ENCODE results near the gene AVPR1B.

AVPR1B gene

DNA sequence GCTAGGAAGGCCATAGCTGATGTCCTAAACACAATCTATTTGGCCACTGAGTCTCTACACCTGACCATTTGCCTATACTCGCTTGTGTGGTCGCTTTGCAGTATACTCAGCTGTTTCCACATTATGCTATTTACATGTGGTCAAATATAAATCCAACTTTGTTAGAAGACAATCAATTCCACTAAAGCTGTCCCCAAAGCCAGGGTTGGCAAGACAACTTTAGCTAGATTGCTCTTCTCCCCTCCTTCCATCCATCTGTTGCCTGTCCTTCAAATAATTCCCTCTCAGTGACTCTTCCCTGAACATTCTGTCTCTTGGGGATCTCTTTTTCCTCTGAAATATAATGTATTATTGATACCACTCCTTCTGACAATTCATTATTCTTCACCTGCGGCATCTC lies 30.1 kb downstream of the AVPR1B start:
- H3K4me3 ChIP-seq (ENCODE audit: low read depth in 1 of 5, low read length in 5 of 5): no peak overlapping the region
- no peaks in the 10 kb centered on the region for H3K36me3 ChIP-seq (ENCODE audit: control insufficient read depth in 5 of 5, insufficient read depth in 5 of 5, low read length in 5 of 5)
- no peaks in the 10 kb centered on the region for H3K4me1 ChIP-seq (ENCODE audit: control insufficient read depth in 5 of 5, insufficient read depth in 5 of 5, low read length in 5 of 5)
- H3K27ac ChIP-seq (ENCODE audit: low read depth, low read length): no peak overlapping the region
- H3K9me3 ChIP-seq (ENCODE audit: control insufficient read depth in 5 of 5, low read length in 5 of 5): no peaks in the 10 kb centered on the region
- no peak overlapping the region for H3K9ac ChIP-seq (ENCODE audit: low read length in 5 of 5)
- peaks cover 0 to 6% (median 0%) of the 10 kb centered on the region in 5 donors for H3K27me3 ChIP-seq (ENCODE audit: control insufficient read depth in 5 of 5, insufficient read depth in 4 of 5, low read length in 5 of 5)

DNA sequence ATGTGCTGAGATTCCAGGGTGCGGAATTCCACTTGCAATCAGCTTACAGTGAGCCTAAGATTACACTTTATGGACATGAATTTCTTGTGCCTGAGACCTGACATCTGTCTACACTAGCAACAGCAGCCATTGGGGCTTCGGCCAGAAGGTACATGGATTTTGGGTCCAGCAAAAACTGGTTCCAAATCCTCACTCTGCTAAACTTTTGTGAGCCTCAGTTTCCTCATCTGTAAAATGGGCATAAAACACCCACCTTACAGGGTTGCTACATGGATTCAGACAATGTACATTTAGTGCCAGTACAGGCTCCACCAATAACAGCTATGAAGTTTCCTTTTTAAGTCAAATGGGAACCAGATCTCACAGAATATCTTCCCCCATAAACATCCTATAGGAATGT lies 33.4 kb downstream of the AVPR1B start:
- Histone ChIP-seq H3K36me3 (ENCODE audit: control insufficient read depth in 5 of 5, insufficient read depth in 5 of 5, low read length in 5 of 5) (no peaks in the 10 kb centered on the region), H3K27me3 (ENCODE audit: control insufficient read depth in 5 of 5, insufficient read depth in 4 of 5, low read length in 5 of 5) (peaks cover 0 to 6% (median 3%) of the 10 kb centered on the region in 5 donors), H3K9me3 (ENCODE audit: control insufficient read depth in 5 of 5, low read length in 5 of 5) (no peaks in the 10 kb centered on the region), H3K9ac (ENCODE audit: low read length in 5 of 5) (no peak overlapping the region), H3K27ac (ENCODE audit: low read depth, low read length) (no peak overlapping the region), H3K4me1 (ENCODE audit: control insufficient read depth in 5 of 5, insufficient read depth in 5 of 5, low read length in 5 of 5) (no peaks in the 10 kb centered on the region), H3K4me3 (ENCODE audit: low read depth in 1 of 5, low read length in 5 of 5) (no peak overlapping the region)

DNA sequence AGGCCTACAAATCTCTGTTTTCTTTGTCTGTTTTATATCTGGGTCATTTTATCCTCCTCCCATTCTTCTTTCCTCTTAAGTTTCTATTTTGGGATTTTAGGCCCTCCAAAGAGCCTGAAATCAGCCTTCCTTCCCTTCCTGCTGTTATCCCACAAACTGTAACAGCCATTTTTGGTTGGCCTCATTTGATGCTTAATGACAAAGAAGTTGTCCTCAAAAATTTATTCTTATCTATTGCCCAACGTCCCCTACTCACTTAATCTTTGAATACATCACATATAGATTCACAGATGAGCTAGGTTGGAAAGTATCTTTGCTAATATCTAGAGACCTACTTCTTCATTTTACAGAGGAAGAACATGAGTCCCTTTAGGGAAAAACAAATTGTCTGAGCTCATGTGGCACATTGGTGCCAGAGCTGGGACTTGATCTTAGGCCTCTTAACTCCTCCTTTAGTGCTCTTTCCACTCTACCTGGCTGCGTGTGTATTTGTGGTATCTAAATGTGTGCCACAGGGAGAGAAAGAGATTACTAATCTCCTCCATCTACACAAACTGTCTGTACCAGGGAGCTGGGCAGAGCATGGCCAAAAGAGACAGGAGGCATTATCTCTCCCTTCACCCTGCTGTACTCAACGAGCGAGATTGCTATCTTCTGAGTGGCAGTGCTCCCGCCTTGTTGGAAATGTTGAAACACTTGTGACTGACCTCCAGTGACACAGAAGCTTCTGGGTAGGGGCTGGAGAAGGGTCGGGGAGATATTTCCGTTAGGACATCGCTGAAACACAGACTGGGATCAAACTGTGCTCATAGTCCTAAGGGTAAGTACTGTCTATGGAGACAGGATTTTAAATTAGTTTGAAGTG lies 34.1 kb downstream of the AVPR1B start:
- no peak overlapping the region for H3K9ac ChIP-seq (ENCODE audit: low read length in 5 of 5)
- no peak overlapping the region for H3K4me3 ChIP-seq (ENCODE audit: low read depth in 1 of 5, low read length in 5 of 5)
- peaks cover 0 to 6% (median 3%) of the 10 kb centered on the region in 5 donors for H3K27me3 ChIP-seq (ENCODE audit: control insufficient read depth in 5 of 5, insufficient read depth in 4 of 5, low read length in 5 of 5)
- H3K27ac ChIP-seq (ENCODE audit: low read depth, low read length): no peak overlapping the region
- H3K36me3 ChIP-seq (ENCODE audit: control insufficient read depth in 5 of 5, insufficient read depth in 5 of 5, low read length in 5 of 5): no peaks in the 10 kb centered on the region
- H3K9me3 ChIP-seq (ENCODE audit: control insufficient read depth in 5 of 5, low read length in 5 of 5): no peaks in the 10 kb centered on the region
- H3K4me1 ChIP-seq (ENCODE audit: control insufficient read depth in 5 of 5, insufficient read depth in 5 of 5, low read length in 5 of 5): no peaks in the 10 kb centered on the region

DNA sequence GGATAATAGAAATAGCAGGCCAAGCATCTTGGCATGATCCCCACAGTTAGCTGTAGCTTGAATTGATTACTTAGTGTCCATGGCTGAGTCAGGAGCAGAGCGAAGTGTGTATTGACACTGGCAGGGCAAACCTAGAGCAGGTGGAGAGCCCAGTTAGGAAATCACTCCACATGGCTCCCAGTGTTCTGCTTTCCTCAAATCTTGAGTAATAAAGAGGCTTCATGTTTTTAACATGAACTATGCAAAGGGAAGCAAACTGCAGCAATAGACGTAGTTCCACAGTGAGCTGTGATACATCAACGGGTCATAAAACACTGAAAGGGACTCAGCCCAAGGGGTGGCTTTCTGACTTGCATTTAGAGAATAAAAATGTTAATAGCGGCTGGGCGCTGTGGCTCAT lies 35.3 kb downstream of the AVPR1B start:
- H3K4me3 ChIP-seq (ENCODE audit: low read depth in 1 of 5, low read length in 5 of 5): no peak overlapping the region
- no peaks in the 10 kb centered on the region for H3K36me3 ChIP-seq (ENCODE audit: control insufficient read depth in 5 of 5, insufficient read depth in 5 of 5, low read length in 5 of 5)
- no peaks in the 10 kb centered on the region for H3K4me1 ChIP-seq (ENCODE audit: control insufficient read depth in 5 of 5, insufficient read depth in 5 of 5, low read length in 5 of 5)
- H3K9me3 ChIP-seq (ENCODE audit: control insufficient read depth in 5 of 5, low read length in 5 of 5): no peaks in the 10 kb centered on the region
- no peak overlapping the region for H3K27ac ChIP-seq (ENCODE audit: low read depth, low read length)
- H3K9ac ChIP-seq (ENCODE audit: low read length in 5 of 5): no peak overlapping the region
- peaks cover 0 to 6% (median 3%) of the 10 kb centered on the region in 5 donors for H3K27me3 ChIP-seq (ENCODE audit: control insufficient read depth in 5 of 5, insufficient read depth in 4 of 5, low read length in 5 of 5)

DNA sequence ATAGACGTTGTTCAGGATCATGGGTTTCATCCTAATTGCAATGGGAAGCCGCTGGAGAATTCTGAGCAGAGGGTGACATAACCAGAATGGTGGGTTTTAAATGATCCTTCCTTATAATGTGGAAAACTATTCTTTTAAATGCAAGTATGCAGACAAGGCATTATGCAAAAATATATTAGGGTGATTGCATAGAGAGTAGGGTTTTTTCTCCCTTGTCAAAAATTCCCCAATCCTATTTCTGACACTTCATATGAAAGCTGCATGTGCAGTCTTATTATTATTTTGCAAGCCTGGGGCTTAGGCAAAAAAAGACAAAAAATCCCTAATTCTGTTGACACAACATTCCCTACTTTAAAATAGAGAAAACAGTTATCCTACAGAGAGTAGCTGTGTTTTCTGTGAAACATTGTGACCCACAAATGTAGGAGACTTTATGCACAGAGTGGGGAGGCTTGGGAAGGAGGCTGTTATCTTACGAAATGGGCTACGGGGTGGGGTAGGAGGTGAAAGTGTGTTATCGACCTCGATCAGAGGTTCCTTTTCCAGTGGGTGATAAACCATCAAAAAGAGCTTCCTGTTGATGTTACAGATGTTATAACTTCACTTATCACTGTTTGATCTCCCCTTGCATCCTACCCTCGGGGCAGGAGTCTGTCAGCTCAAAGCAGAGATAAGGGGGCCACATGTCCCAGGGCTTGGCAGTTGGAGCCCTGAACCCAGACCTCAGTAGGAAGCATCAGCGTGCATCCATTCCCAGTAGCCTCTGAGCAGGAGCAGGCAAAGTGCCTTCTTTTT lies 37.0 kb downstream of the AVPR1B start:
- no peak overlapping the region for H3K27ac ChIP-seq (ENCODE audit: low read depth, low read length)
- no peaks in the 10 kb centered on the region for H3K9me3 ChIP-seq (ENCODE audit: control insufficient read depth in 5 of 5, low read length in 5 of 5)
- no peak overlapping the region for H3K9ac ChIP-seq (ENCODE audit: low read length in 5 of 5)
- peaks cover 0 to 5% (median 3%) of the 10 kb centered on the region in 5 donors for H3K27me3 ChIP-seq (ENCODE audit: control insufficient read depth in 5 of 5, insufficient read depth in 4 of 5, low read length in 5 of 5)
- H3K4me3 ChIP-seq (ENCODE audit: low read depth in 1 of 5, low read length in 5 of 5): no peak overlapping the region
- no peaks in the 10 kb centered on the region for H3K36me3 ChIP-seq (ENCODE audit: control insufficient read depth in 5 of 5, insufficient read depth in 5 of 5, low read length in 5 of 5)
- no peaks in the 10 kb centered on the region for H3K4me1 ChIP-seq (ENCODE audit: control insufficient read depth in 5 of 5, insufficient read depth in 5 of 5, low read length in 5 of 5)

DNA sequence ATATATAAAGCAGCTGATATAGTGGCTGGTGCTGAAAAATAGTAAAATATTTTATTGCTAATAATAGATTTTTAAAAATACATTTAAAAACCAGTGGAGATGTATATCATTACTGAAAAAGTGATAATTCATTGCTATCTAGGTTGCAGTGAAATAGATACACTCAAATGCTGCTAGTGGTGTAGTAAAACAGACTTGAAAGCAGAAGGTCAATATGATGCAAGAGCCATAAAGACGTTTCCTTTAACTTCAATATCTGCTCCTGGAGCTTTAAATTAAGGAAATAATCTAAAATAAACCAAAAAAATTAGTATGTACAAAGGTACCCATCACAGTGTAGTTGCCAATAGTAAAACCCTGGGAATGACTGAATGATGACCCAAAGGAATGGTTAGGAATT lies 38.1 kb downstream of the AVPR1B start:
- Histone ChIP-seq H3K9me3 (ENCODE audit: control insufficient read depth in 5 of 5, low read length in 5 of 5) (no peaks in the 10 kb centered on the region), H3K36me3 (ENCODE audit: control insufficient read depth in 5 of 5, insufficient read depth in 5 of 5, low read length in 5 of 5) (no peaks in the 10 kb centered on the region)

DNA sequence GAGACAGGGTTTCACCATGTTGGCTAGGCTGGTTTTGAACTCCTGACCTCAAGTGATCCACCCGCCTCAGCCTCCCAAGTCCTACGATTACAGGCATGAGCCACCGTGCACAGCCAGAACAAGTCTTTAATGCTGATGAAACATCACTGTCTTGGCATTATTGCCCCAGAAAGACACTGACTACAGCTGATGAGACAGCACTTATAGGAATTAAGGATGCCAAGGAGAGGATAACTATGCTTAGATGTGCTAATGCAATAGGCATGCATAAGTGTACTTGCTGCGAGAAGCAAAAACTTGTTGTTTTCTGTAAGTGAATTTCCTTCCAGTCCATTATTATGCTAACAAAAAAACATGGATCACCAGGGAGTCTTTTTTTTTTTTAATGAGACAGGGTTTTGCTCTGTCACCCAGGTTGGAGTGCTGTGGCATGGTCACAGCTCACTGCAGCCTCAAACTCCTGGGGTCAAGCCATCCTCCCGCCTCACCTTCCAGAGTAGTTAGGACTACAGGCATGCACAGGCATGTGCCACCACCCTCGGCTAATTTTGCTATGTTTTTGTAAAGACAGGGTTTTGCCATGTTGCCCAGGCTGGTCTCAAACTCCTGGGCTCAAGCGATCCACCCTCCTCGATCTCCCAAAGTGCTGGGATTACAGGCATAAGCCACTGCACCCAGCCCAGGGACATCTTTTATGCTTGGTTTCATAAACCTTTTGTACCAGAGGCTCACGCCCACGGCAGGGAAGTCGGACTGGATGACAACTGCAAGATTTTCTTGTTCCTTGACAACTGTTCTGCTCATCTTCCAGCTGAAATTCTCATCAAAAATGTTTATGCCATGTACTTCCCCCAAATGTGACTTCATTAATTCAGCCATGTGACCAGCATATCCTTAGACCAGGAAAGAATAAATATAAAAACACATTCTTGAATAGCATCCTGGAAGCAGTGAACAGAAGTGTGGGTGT lies 41.1 kb downstream of the AVPR1B start:
- Histone ChIP-seq H3K9ac (ENCODE audit: low read length in 5 of 5) (no peak overlapping the region), H3K27ac (ENCODE audit: low read depth, low read length) (no peak overlapping the region), H3K9me3 (ENCODE audit: control insufficient read depth in 5 of 5, low read length in 5 of 5) (no peaks in the 10 kb centered on the region), H3K36me3 (ENCODE audit: control insufficient read depth in 5 of 5, insufficient read depth in 5 of 5, low read length in 5 of 5) (no peaks in the 10 kb centered on the region), H3K27me3 (ENCODE audit: control insufficient read depth in 5 of 5, insufficient read depth in 4 of 5, low read length in 5 of 5) (peaks cover 0 to 5% (median 3%) of the 10 kb centered on the region in 5 donors), H3K4me3 (ENCODE audit: low read depth in 1 of 5, low read length in 5 of 5) (no peak overlapping the region), H3K4me1 (ENCODE audit: control insufficient read depth in 5 of 5, insufficient read depth in 5 of 5, low read length in 5 of 5) (no peaks in the 10 kb centered on the region)

More for the DNA sequence above, 38.1 kb downstream of the AVPR1B start:
- H3K4me3 ChIP-seq (ENCODE audit: low read depth in 1 of 5, low read length in 5 of 5): no peak overlapping the region
- H3K9ac ChIP-seq (ENCODE audit: low read length in 5 of 5): no peak overlapping the region
- H3K27me3 ChIP-seq (ENCODE audit: control insufficient read depth in 5 of 5, insufficient read depth in 4 of 5, low read length in 5 of 5): peaks cover 0 to 5% (median 3%) of the 10 kb centered on the region in 5 donors
- no peak overlapping the region for H3K27ac ChIP-seq (ENCODE audit: low read depth, low read length)
- no peaks in the 10 kb centered on the region for H3K4me1 ChIP-seq (ENCODE audit: control insufficient read depth in 5 of 5, insufficient read depth in 5 of 5, low read length in 5 of 5)

DNA sequence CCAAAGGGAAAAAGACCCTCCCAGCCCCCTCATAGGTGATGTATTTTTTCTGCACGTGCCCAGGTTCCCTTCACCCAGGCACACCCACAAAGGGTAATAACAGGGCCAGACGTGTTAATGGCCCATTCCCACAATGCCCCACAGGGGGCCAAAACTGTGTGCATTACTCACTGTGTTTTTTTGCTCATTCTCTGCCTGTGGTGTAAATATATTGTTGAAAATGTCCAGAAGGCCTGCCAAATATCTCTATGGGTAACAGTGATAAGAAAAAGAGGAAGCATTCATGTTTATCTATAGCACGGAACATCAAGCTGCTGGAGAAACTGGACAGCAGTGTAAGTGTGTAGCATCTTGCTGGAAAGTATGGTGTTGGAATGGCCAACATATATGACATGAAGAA lies 42.3 kb downstream of the AVPR1B start:
- Histone ChIP-seq H3K9ac (ENCODE audit: low read length in 5 of 5) (no peak overlapping the region), H3K4me1 (ENCODE audit: control insufficient read depth in 5 of 5, insufficient read depth in 5 of 5, low read length in 5 of 5) (no peaks in the 10 kb centered on the region), H3K4me3 (ENCODE audit: low read depth in 1 of 5, low read length in 5 of 5) (no peak overlapping the region), H3K36me3 (ENCODE audit: control insufficient read depth in 5 of 5, insufficient read depth in 5 of 5, low read length in 5 of 5) (no peaks in the 10 kb centered on the region), H3K27ac (ENCODE audit: low read depth, low read length) (no peak overlapping the region), H3K9me3 (ENCODE audit: control insufficient read depth in 5 of 5, low read length in 5 of 5) (no peaks in the 10 kb centered on the region), H3K27me3 (ENCODE audit: control insufficient read depth in 5 of 5, insufficient read depth in 4 of 5, low read length in 5 of 5) (peaks cover 0 to 5% (median 2%) of the 10 kb centered on the region in 5 donors)

DNA sequence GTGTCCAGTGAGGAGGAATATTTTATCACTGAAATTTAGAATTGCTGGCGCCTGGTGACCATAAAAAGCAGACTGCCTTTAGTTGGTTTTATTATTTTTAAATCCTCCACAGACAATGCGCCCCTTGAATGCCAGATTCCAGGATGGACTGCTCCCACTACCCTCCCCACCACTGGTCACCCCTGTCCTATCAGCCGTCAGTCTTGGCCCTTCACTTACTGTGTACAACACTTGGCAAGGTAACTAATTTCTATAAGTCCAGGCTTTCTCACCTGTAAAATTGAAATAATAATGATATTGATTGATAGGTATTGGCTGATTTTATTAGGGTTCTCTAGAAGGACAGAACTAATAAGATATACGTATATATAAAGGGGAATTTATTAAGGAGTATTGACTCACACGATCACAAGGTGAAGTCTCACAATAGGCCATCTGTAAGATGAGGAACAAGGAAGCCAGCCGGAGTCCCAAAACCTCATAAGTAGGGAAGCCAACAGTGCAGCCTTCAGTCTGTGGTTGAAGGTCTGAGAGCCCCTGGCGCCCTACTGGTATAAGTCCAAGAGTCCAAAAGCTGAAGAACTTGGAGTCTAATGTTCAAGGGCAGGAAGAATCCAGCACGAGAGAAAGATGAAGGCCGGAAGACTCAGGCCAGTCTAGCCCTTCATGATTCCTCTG lies 46.4 kb downstream of the AVPR1B start:
- Histone ChIP-seq H3K9me3 (ENCODE audit: control insufficient read depth in 5 of 5, low read length in 5 of 5) (no peaks in the 10 kb centered on the region), H3K4me3 (ENCODE audit: low read depth in 1 of 5, low read length in 5 of 5) (no peak overlapping the region), H3K9ac (ENCODE audit: low read length in 5 of 5) (no peak overlapping the region), H3K36me3 (ENCODE audit: control insufficient read depth in 5 of 5, insufficient read depth in 5 of 5, low read length in 5 of 5) (no peaks in the 10 kb centered on the region), H3K27me3 (ENCODE audit: control insufficient read depth in 5 of 5, insufficient read depth in 4 of 5, low read length in 5 of 5) (peaks cover 0 to 6% (median 3%) of the 10 kb centered on the region in 5 donors), H3K27ac (ENCODE audit: low read depth, low read length) (no peak overlapping the region), H3K4me1 (ENCODE audit: control insufficient read depth in 5 of 5, insufficient read depth in 5 of 5, low read length in 5 of 5) (no peaks in the 10 kb centered on the region)

All from subcutaneous abdominal adipose tissue (tissue), 5 donors.